ENCODE results near the gene IGFBP5. TPM values are rescaled to one million over a fixed set of nuclear protein-coding genes. Genes with fewer than 3 reads are reported as not detected.

Gene IGFBP5
- total and polyA plus RNA-seq, 10 donors, result 5.0 to 114 (median 28.9) TPM

DNA sequence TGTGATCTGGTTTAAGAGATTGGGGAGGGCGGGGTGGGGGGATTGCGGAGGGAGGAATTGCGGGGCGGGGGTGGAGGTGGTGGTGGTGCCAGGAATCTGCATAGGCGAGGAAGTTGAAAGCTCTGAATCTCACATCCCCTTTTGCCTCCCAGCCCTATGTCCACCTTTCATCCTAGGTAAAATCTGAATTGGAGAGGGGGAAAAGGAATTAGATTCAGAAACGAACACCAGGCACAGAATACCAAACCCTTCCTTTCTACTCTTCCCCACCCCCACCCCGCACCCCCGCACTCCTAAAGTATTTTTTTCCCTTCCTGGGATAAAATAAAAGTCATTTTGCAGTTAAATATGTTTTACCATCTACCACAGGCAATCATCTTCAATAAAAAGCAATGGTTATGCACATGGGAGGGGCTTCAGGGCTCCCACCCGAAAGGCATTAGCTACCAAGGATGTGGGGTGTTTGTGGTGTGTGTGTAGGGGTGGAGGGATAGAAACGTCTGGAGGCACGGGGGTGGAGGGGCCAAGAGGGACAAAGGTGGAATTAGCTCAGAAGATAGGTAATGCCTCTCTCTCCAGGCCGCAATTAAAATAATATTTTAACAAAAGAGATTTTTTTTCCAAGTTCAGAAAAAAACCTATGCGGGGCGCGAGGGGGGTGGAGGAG, 1.8 kb downstream of the IGFBP5 start:
- Histone ChIP-seq H3K27ac (peak overlapping the region in 6 of 8 donors; percentile 61 to 81 (median 68)), H3K4me1 (peaks cover 25 to 81% (median 43%) of the 10 kb centered on the region in 6 donors), H3K9me3 (no peaks in the 10 kb centered on the region), H3K36me3 (no peaks in the 10 kb centered on the region), H3K4me3 (peak overlapping the region; percentile 20 to 68 (median 42)), H3K27me3 (replicated peaks in 1 of 7) (peaks cover 0 to 100% (median 36%) of the 10 kb centered on the region in 7 donors)
- 4 to 7% (median 4%) methylated on average over 15 of the region's 15 CpGs for WGBS, 5 donors
- DNase-seq, result no peak
- TF ChIP-seq POLR2A (IDR thresholded peaks at IDR 0.05) (no peak), POLR2AphosphoS5 (IDR thresholded peaks at IDR 0.05) (no peak)
- TF ChIP-seq, protein P1, sequence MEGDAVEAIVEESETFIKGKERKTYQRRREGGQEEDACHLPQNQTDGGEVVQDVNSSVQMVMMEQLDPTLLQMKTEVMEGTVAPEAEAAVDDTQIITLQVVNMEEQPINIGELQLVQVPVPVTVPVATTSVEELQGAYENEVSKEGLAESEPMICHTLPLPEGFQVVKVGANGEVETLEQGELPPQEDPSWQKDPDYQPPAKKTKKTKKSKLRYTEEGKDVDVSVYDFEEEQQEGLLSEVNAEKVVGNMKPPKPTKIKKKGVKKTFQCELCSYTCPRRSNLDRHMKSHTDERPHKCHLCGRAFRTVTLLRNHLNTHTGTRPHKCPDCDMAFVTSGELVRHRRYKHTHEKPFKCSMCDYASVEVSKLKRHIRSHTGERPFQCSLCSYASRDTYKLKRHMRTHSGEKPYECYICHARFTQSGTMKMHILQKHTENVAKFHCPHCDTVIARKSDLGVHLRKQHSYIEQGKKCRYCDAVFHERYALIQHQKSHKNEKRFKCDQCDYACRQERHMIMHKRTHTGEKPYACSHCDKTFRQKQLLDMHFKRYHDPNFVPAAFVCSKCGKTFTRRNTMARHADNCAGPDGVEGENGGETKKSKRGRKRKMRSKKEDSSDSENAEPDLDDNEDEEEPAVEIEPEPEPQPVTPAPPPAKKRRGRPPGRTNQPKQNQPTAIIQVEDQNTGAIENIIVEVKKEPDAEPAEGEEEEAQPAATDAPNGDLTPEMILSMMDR (IDR thresholded peaks at IDR 0.05 in 8 of 11, conservative IDR thresholded peaks at IDR 0.05 in 3 of 11), result no peak
- intact Hi-C loops (cut with DNase I; ENCODE audit: low total_unique reads), result loop anchor here (10.0 kb wide), 1 partner anchor 471 kb away; no protein-coding TSS in a partner anchor

DNA sequence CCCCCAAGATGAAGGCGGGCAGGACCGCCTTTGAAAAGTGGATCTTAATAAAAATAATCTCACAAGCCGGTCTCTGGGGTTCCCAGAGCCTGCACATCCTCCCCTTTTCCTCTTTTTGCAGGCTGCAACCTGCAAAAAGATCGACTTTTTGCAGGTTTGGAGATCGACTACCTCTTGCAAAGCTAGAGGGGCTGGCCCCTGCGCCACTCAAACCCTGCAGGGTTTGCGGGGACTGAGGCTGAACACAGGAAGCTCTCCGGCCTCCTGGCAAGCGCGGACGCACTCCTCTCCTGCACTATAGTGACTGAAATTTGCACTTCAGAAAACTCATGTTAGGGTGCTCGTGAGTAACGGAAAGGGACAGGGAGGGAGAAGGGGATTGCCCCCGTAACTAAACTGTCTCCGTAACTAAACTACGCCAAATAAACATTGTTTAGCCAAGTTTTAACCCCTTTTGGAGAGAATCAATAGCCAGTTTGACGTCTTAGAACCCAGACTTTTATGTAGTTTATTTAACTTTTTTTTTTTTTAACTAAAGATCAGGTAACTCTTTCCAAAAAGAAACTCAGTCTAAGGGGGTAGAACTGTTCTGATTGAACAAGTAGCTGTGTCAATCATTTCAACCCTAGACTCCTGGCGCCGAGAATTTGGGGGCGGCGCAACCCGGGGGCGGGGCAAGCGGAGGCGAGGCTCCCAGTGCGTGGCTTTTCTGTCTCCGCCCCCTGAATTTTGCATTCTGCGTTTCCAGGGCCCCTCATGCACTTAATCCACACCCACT, 2.5 kb downstream of the IGFBP5 start:
- TF ChIP-seq POLR2AphosphoS5 (IDR thresholded peaks at IDR 0.05) (peak in 2 of 3 donors; percentile 57 to 58), POLR2A (IDR thresholded peaks at IDR 0.05) (no peak)
- no peak for DNase-seq
- WGBS, 5 donors, result 1% methylated on average over 28 of the region's 28 CpGs
- Histone ChIP-seq H3K27me3 (replicated peaks in 1 of 7) (peaks cover 0 to 94% (median 36%) of the 10 kb centered on the region in 7 donors), H3K4me1 (peaks cover 21 to 74% (median 40%) of the 10 kb centered on the region in 6 donors), H3K36me3 (no peaks in the 10 kb centered on the region), H3K27ac (peak overlapping the region in 7 of 8 donors; percentile 51 to 81 (median 68)), H3K4me3 (peak overlapping the region; percentile 18 to 68 (median 42)), H3K9me3 (no peaks in the 10 kb centered on the region)
- intact Hi-C loops (cut with DNase I; ENCODE audit: low total_unique reads), result loop anchor here (10.0 kb wide), 1 partner anchor 472 kb away; no protein-coding TSS in a partner anchor

DNA sequence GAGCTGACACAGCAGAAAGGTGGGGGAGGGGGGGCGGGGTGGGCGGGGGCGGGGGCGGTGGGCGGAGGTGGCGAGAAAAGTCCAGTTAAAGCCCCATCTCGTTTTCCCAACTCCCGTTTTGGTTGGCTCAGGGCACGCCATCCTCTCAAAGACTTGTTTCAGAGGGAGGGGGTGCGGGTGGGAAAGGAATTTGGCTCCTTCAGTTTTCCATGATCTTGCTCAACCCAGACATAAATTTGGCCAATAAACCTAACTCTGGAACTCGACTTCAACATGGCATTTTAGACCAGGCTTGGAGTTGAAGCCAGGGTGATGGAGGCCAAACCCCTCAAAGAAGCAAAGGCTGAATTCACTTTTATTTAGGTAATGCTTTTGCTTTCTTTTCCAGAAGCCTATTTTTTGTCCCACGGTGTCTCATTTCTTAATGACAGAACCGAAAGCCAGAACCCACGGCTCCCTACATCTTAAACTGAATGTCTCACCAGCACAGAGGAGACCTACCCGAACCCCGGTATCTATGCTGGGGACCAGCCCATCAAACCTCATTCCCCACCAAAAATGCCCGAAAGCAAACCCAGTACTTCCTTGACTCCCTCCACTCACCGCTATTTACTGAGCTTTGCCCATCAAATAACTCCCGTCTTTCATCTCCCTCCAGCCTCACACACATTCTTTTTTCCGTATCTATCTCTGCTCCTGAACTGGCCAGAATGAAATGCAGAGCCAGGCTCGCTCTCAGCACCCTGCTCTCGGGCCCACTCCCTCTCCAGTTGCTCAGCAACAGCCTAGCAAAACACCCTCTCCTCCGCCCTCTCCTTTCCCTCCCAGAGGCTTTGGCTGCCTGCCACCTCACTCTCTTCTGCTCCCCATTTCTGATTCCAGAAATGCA, 4.3 kb downstream of the IGFBP5 start:
- intact Hi-C loops (cut with DNase I; ENCODE audit: low total_unique reads), result loop anchor here (10.0 kb wide), 1 partner anchor 474 kb away; no protein-coding TSS in a partner anchor
- Histone ChIP-seq H3K4me3 (peak overlapping the region in 5 of 8 donors; percentile 2 to 68 (median 12)), H3K27ac (peak overlapping the region in 6 of 8 donors; percentile 39 to 81 (median 64)), H3K36me3 (no peaks in the 10 kb centered on the region), H3K27me3 (replicated peaks in 1 of 7) (peaks cover 0 to 94% (median 36%) of the 10 kb centered on the region in 7 donors), H3K9me3 (no peaks in the 10 kb centered on the region), H3K4me1 (peaks cover 21 to 65% (median 40%) of the 10 kb centered on the region in 6 donors)
- TF ChIP-seq POLR2AphosphoS5 (IDR thresholded peaks at IDR 0.05) (peak in 2 of 3 donors; percentile 21 to 55), POLR2A (IDR thresholded peaks at IDR 0.05) (no peak)
- WGBS, 5 donors, result 11 to 21% (median 16%) methylated on average over 22 to 23 of the region's 23 CpGs
- DNase-seq, result no peak

DNA sequence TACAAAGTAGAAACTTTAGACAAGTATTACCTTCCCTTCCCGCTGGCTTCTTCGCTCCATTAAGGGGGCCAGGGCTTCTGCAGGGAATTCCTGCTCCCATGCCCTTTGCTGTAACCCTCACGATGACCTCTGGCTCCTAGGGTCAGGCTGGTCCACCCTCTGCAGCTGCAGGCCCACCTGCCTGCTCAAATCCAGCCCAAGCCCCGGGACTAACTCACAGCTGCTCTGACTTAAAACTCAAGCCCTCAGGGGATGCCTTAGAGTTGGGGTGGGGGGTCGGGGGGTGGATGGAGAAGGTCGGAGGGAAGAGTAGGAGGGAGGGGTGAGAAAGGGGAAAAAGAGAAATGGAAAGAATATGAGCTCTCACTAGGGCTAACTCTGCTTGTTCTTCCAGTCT, 4.9 kb downstream of the IGFBP5 start:
- WGBS, 5 donors, result 39 to 52% (median 40%) methylated on average over 6 of the region's 6 CpGs
- peak overlapping the region in 1 of 8 donors; percentile 68 for H3K4me3 ChIP-seq
- peak overlapping the region in 3 of 8 donors; percentile 33 to 68 (median 38) for H3K27ac ChIP-seq
- peaks cover 21 to 59% (median 40%) of the 10 kb centered on the region in 6 donors for H3K4me1 ChIP-seq
- H3K36me3 ChIP-seq, result no peaks in the 10 kb centered on the region
- no peaks in the 10 kb centered on the region for H3K9me3 ChIP-seq
- no peak for DNase-seq
- TF ChIP-seq, protein P1 (IDR thresholded peaks at IDR 0.05 in 8 of 11, conservative IDR thresholded peaks at IDR 0.05 in 3 of 11), result no peak
- no peak for TF ChIP-seq POLR2AphosphoS5 (IDR thresholded peaks at IDR 0.05)
- no peak for TF ChIP-seq POLR2A (IDR thresholded peaks at IDR 0.05)
- intact Hi-C loops (cut with DNase I; ENCODE audit: low total_unique reads), result loop anchor here (10.0 kb wide), 1 partner anchor 474 kb away; no protein-coding TSS in a partner anchor
- peaks cover 0 to 94% (median 36%) of the 10 kb centered on the region in 7 donors for H3K27me3 ChIP-seq (replicated peaks in 1 of 7)

Data from spleen (tissue), 11 donors.